GM18511 (cell line): ENCODE measurements around the gene KERA.

Experiments used
- ATAC-seq: cut with Tn5 transposase; IDR thresholded peaks from one replicate; pipeline ENCODE4 v1.9.1; 2021; ENCODE audit warnings: mild to moderate bottlenecking, moderate library complexity; ENCODE audit not compliant: unreplicated experiment

KERA gene

DNA sequence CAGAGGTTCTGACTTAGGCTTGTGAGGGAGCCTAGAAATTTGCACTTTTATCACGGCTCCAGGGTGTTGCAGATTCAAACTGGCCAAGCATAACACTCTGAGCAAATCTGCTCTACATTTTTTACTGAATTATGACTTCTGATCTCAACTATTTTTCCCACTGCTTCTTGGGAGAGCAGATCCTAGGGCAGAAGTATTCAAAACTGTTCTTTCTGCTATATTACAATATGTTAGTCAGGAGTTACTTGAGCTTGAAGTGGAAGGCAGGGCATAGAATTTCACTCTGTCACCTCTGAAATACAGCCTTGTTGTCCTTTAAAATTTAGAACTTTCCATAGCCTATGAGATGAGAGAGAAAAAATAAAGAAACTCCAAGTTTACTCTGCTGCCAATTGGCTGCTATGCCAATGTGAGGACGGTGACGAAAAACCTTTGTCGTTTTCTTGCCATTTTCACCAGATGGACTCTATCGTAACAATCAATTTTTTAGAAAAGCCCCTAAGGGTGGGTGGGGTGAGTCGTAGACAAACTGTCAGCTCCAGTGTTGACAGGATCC lies 16.4 kb upstream of the KERA start:
- ATAC-seq: no peak

DNA sequence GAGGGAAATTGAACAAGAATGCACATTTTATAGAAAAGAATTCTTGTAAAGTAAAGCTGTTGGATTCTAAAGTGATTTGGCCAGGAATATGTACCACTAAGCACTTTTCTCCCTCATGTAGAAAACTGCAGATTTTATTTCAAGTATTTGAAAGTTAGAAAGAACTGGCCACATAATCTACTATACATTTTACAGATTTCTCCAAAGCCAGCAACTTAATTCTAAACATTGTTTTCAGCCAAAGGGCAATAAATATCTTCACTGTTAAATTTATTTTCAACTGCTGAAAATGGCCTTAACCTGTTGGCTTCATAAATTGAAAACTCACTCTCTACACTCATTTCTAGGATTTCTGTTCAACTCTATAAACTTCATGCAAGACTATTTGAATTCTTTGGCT lies 15.6 kb upstream of the KERA start:
- ATAC-seq: no peak

DNA sequence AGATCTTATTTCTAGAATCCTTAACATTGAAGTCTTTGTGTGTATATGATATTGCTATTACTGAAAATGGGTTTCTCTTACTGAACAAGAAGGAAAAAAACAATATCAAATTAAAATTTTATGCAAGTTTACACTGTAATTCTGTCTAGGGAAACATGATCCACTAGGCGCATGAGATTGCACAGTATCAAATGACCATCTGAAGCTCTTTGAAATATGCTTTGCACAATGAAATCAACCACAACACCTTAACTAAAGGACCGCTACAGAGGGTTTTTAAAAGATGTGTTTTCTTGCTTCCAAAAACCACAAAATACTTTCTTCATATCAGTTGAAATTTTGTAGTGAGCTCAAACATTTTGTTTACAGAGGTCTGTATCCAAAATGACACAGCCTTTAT lies 15.1 kb upstream of the KERA start:
- ATAC-seq: no peak

DNA sequence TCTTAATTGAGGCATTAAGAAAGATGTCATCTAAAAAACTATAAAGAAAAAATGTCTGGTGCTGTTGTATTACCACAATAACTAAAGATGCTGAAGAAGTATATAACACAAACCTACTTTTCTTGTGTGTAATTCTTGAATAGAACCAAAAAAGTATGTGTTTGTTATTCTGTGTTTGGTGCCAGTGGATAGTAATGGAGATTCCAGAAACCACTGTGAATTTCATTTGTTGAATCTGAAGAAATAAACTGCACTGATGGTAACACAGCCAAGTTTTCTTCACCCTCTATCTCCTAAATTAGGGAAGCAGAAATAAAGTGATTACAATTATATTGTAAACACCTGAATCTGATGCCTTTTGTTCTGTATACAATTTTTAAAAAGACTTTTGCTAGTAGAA lies 13.1 kb upstream of the KERA start:
- ATAC-seq: no peak

DNA sequence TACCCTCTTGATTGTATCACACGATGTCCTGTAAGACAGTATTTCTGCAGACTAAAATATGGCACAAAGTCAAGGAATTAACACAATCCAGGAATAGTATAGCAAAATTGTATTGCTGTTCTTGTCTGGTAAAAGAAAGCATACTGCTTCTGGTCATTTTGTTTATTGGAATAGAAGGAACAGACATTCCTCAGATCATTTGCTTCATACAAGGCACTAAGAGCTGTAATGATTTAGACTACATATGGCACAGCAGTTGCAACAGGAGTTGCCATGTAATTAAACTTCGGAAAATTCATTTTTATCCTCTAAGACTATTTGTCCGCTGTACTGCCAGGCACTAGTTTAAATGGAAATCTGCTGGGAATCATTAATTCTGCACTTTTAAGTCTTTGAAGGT lies 7.6 kb upstream of the KERA start:
- no peak for ATAC-seq

DNA sequence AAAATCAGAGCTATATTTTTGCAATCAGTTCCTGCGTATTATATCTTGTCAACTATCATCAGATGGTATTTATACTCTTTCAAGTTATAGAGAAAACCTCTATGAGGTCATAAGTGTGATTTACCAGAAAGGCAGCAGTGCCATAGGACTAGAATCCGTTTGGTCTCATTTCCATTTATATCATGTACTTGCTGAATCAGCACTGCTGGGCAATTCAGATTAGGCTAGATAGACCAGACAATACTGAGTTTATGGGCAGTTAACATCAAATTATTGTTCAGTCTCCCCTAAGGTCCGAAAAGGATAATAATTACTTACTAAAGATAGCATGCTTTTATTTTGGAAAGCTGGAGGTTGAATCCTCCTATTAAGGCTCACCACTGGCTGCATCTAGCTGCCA lies 6.8 kb upstream of the KERA start:
- no peak for ATAC-seq

DNA sequence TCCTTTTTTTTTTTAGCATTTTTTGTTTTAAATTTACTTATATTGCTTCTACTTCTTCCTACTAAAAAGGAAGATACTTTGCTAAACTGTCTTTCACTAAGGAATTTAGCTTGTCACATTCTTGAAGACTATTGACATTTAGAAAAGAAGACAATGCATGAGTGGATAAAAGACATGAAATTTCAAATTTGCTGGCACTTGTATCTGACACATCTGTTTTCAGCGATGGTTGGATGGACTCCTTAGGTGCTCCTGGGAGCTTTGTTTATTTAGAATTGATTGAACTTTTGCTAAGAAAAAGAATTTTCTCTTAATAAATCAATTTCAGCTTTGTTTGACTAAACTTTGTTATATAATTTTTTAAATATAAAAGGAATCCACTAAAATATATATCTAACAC lies 3.3 kb upstream of the KERA start:
- ATAC-seq: no peak

DNA sequence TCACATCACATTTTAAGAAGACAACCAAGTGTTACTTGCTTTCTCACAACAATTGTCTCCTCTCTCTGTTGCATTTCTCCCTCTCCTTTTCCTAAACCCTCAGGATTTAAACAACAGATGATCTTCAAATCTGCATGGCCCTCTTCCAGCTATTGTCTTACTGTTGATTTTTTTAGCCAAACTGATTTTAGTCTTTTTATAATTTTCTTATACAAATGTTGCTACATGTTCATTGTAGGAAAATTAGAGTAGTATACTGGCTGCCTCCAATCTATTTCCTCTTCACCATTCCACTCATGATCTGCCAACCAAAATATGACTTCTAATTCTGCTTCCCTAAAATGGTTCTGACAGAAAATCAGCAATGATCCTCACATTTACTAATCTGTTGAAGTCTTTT lies 1.4 kb upstream of the KERA start:
- no peak for ATAC-seq

DNA sequence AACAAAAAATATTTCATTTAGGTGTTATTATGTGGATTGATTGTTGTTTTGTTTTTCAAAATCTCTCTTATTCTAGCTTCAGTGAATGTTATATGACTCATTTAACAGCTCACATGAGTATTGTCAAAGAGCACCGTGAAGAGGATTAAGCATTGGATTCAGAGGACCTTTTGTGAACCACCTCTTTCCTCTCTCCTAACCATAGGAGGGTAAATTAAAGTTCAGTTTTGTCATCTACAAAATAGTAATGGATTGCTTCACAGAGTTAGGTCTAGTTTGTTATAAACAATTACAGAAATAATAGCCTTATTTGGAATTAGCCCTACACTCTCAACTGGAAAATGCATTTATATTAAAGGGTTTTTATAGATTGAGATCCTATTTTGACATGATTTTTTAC lies 962 bp upstream of the KERA start:
- ATAC-seq: no peak

DNA sequence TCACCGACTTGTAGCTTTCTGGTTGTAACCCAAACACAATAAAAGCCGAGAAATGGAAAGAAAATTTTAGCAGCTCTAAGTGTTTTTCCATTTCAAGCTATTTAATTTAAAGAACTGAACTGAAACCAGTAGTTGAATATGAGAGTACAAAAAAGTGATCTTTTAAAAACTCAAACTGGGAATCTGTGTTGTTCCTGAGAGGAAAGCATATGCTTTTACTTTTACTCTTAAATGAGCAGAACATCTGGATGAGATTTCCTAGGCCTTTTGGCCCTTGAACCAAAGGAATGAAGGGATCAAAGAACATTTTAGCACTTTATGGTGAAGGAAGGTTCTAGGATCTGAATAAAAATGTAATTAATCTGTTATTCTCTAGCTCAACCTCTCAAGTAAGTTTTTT lies 1.3 kb downstream of the KERA start:
- no peak for ATAC-seq

DNA sequence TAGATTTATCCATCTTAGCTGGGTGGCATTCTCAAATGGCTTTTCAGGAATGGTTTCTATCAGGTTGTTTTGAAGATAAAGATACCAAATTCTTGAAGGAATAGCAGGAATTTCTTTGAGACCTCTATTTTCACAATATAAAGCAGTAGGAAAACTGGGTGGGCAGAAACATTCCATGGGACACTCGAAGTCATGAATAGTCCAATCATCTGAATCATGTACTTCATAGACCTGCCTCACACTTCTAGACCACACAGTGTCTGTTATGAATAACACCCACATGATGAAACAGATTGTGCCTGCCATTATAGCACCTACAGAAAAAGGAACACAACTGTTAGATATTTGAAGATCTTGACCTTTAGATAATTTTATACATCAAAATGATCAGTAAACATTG lies 1.8 kb downstream of the KERA start:
- no peak for ATAC-seq

DNA sequence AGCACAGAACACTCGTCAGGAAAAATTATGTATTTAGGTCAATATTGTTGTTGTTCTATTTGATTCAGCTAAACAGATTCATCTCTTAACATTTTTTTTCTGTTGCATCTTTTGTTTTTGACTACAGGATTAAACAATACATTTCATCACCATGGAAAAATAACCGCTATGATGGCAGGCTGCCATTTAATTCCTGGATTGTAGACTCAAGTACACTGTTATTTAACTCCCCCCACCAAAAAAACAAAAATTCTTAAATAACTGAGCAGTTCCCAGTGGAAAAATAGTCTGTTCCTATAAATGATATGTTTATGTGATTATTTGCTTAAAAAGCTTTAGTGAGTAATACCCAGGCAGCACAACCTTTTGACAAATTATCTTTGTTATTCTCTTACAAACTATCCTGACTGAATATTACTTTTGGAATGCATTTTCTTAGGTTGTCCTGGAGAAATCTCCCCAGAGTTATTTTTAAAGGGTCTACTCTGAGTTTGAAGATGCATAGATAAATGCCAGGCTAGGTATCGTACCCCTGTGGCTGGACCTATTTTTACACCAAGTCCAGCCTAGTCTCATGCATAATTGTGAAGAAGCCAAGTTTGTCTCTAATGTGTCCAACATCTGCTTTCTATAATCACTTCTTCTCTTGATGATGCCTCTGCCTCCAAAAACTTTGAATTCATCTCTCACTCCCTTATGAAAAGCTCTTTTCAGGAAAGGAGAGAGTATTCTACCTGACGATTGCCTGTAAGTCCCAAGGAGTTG lies 3.7 kb downstream of the KERA start:
- no peak for ATAC-seq

DNA sequence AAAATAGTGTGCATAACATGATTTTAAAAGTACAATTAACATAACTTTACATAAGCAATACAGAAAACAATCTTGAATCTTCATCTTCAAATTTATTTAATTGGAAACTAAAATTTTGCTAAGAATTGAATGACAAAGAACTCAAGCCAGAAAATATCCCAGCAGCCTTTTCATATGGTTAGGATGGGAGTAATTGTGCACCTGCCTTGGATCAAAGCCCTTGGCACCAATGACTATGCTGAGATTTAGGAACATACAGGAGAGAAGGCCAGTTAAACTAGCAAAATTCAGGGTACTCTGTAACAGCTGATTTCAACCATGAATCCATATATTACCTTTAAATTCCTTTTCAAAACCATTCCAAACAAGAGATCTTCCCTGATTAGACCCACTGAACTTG lies 5.8 kb downstream of the KERA start:
- ATAC-seq: no peak

DNA sequence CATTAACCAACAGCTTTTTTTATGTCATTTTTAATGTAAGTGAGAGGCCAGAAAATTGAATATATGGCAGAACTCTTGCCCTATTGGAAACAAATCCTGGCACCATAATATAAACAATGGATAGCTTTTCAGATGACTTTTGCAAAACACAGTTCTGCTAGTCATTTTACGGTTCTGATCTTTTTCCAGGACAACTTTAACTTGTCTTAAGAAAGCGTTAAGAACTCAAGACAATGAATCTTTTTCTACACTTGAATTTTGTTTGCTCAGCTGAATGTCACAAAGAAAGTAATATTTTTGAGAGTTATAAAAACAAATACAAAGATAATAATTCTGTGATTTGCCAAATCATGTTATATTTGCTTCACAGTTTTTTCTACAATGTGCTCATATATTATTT lies 13.2 kb downstream of the KERA start:
- no peak for ATAC-seq

DNA sequence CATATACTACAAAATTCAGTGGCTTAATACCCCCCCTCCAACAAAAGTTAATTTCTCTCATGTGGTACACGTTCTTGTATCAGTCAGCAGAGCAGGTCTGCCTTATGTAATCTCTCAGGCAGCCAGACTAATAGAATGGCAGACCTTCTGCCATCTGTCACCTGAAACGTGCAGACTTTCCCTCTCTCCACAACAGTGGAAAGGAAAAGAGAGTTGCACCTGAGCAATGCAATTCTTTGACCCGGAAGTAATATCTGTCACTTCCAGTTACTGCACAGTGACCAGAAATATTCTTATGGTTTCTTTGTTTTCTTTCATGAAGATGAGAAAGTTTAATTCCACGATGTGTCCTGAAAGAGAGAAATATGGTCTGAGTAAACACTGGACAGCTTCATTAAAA lies 14.4 kb downstream of the KERA start:
- no peak for ATAC-seq

DNA sequence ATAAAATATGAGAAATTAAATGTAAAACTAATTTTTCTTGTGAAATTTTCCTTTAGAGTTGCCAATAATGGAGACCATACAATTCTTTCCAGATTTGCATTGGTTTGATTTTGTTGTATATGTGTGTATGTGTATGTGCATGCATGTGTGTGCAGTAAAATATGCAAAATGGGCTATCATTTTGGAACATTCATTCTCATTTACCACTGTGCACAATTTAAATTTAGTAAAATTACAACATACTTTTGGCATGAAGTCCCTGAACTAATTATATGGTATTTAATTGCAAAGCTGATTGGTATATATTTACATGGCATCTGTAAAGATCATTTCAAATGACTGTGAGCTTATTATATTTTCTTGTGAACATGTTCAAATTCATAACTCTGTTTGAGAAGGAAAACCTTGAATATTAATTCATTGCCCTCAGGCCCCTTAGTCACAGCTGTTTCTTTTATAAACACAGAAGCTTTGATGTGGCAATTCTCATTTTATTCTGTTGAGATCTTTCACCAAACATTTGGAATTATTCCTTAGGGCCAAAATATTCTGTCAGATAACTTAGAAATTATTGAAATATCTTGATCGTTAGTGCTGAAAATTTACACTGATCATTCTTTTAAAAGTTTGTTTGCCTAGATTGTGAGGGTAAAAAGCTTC lies 17.6 kb downstream of the KERA start:
- no peak for ATAC-seq

DNA sequence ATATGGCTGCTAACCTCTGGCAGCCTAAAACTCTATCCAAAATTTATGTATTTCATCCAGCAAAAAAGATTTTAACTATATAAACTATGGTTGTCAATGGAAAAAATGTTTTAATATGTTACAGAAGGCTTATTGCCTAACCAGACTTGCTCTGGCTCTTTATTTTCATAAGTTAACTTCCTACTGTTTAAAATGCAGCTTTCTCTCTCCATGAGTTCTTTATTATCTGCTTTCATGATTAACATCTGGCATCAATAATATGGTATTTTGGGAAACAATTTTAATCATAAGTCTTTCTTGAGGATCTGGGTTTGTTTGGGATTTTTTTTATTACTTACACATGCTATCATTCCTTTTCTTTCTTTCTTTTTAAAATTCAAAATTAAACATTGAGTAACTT lies 20.5 kb downstream of the KERA start:
- no peak for ATAC-seq

DNA sequence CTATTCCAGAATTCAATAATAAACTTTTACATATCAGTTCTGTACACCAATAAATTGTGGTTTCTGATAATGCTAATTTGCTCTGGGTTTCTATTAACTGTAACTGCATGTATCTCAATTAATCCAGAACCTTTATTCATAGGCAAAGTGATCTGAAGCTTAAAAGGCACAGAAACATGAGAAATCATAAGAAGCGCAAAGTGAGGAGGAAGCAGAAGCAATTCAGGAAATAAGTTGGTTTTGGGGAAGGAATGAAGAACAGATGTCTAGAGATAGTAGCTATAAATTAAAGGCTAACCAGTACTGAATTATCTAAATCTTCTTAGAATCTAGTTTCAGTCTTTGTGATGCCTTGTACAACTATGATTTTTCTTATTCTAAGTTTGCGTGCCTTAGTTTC lies 24.6 kb downstream of the KERA start:
- no peak for ATAC-seq

DNA sequence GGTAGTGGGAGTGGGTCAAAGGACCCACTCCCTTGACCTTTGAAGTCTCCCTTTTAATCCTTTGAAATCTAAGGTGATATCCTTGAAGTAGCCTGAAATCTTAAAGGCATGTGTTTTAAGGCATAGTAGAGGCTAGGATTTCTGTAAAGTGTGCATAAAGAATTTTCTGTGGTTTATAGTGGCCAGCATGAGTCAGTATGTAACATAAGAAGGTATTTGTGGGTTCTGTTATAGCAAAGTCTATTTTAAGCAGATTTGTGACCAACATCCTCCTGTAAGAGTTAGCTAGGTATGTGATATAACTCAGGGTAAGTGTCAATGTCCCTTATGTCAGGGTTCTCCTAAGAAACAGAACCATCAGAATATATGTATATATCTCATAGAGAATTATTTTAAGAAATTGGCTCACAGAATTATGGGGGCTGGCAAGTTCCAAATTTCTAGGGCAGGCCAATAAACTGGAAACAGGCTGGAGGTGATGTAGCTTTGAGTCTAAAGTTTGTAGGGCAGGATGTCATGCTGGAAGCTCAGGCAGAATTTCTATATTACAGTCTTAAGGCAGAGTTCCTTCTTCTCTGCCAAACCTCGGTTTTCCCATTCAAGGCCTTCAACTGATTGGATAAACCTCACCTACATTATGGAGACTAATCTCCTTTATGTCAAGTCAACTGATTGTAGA lies 34.4 kb downstream of the KERA start:
- peak; percentile 82 for ATAC-seq

DNA sequence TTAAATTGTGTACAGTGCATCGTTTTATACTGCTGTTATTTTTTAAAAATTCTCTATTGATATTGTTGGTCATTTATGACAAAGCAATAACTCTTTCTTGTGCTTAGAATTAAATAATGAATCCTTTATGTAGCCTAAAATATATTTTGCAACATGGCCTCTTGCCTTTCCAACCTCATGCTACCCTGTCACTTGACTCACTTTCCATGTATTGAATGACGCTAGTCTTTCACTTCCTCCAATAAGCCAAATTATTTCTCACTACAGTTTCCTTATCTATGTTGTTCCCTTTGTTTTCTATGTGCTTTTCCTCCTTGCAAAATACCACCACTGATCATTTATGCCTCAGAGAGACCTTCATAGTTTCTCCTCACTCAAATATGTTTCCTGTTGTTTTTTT lies 36.7 kb downstream of the KERA start:
- ATAC-seq: no peak

DNA sequence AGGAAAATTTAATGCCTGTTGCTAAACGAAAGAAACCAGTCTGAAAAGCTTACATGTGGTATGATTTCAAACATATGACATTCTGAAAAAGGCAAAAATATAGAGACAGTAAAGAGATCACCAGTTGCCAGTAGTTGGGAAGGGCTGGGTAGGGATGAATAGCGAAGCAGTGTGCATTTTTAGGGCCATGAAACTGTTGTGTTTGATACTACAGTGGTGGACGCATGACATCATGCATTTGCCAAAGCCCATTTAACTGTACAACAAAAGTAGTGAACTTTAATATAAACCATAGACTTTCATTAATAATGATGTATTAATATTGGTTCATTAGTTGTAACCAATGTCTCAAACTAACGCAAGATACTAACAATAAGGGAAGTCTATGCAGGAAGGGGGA lies 38.4 kb downstream of the KERA start:
- no peak for ATAC-seq
